ENCODE data around the gene SLC44A1.

Gene SLC44A1

DNA sequence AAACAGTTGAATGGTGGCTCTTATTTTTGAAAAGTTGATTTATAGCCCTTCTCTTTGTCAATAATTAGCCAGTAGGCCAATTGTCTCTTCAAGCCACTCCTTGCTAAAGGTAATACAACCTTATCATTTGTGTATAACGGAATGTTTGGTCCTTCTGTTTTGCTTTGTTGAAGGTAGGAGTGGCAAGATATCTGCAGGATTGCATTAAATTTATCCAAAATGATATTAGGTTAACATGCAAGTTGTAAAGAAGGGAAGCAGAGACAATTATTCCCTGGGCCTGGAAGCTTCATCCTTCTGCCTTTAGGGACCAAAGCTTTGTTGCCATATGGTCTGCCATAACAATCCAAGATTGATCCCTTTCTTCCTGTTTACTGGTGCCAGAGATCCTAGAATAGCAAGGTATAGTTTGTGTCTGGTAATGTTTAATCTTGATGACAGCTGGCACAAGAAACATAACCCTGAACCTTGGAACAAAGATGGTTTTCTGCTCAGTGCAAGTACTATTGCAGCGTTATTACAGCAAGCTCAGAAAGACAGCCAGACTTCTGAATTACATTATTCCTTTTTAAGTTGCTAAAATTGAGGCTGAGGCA lies 187.9 kb downstream of the SLC44A1 start:
- no peak for DNase-seq (ENCODE audit: low spot score)

DNA sequence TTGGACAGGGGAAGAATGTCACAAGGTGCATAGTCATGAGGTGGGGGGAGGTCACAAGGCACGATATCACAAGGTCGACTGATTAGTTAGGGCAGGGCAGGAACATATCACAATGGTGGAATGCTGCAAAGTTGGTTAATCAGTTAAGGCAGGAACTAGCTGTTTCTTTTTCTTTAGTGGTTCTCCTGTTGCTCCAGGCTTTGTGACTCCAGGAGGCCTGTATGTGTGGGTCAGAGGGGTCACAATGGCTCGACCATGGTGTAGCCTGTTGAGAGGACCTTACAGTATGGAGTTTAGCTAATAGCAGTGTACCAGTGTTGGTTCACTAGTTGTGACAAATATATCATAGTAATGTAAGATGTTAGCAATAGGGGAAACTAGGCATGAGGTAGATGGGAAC lies 191.0 kb downstream of the SLC44A1 start:
- DNase-seq (ENCODE audit: low spot score): no peak

DNA sequence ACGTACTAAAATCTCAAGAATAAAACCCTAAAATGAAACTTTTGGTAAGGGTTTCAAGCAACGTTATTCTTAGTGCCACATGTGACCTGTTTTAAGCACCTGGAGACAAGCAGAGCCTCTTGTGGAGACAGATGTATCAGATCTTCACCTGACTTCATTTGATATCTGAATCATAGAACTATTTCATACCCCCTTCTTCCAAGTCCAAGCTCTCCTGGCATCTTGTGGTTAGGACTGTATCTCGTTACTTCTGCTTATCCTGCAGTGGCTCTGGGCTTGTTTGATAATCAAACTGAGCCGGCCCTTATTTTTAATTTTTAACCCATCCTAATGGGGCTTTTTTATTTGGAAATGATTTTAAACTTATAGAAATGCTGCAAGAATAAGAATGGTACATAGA lies 192.3 kb downstream of the SLC44A1 start:
- DNase-seq (ENCODE audit: low spot score): no peak

DNA sequence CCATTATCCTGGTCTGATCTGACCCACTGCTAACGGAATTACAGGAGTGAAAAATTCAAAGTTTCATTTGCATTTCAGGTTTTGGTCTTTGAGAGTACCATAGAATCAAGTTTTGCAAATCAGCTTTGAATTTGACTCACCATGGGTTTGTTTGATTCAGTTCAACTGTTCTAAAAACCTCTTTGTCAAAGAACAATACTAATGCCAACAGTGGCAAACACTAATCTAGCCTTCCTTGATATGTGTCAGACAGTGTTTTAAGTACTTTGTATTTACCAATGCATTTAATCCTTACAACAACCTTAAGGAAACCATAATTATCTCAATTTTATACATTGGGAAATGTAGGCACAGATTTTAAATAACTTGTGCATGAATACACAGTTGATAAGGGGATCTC lies 193.3 kb downstream of the SLC44A1 start:
- DNase-seq (ENCODE audit: low spot score): no peak

DNA sequence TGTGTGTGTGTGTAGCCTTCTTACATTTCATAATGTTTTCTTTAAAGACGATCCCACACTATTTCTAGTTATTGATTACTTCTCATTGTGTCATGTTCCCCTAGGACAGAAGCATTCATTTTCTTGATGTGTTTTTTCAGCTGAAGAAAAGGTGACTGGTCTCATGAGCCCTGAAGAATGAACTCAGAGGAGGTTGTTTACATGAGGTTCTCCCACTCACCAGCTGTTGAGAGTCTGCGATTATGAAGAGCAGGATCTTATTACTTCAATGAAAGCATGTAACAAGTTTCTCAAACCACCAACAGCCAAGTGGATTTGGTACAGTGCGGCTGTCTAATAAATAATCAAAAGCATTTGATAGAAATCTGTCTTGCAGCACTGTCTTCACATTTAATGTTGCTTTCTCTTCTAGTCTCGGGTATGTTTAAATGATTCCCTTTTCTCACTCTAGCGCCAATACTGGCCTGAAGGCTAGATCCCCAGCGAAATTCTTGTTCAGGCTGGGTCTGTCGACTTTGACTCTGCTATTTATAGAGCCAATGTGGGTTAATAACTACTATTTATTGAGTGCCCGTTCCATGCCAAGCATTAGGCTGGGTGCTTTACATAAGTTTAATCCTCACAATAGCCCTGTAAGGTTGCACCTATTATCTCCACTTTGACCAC lies 193.8 kb downstream of the SLC44A1 start:
- no peak for DNase-seq (ENCODE audit: low spot score)

DNA sequence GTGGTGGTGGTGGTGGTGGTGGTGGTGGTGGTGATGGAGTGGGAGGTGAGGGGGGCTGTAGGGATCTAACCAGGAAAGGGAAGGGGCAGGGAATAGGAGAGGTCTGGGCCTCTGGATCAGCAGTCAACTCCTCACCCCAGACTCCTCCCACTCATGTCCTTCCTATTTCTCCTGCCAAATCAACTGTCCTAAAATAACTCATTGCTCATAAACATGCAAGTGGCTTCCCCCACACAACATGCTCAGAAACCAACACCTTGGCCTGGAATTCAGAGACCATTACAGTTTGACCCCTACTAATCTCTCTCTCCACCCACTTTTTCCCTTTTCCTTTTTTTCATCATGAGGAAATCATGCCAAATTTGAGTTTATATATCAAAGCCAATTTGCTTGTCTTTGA lies 195.0 kb downstream of the SLC44A1 start:
- no peak for DNase-seq (ENCODE audit: low spot score)

DNA sequence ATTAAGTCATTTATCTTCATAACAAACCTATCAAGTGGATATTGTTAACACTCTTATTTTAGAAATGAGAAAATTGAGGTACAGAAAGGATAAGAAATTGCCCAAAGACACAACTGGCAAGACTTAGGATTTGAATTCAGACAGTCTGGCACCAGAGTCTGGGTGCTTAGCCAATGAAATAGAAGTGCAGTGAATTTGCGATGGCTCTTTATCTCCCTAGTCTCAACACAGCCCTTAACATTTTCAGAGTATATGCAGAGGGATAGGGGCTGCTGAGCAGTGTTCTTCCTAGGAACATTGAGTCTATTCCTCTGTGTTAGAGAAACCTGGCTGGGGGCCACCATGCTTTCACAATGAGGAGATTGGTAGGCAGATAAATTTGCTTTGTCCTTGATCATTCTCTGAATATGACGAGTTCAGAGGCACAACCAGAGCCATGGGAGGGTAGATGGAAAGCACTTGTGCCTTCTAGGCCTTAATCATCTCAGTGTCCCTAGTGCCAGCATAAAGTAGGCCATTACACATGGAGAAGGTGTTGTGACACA lies 197.2 kb downstream of the SLC44A1 start:
- DNase-seq (ENCODE audit: low spot score): no peak

DNA sequence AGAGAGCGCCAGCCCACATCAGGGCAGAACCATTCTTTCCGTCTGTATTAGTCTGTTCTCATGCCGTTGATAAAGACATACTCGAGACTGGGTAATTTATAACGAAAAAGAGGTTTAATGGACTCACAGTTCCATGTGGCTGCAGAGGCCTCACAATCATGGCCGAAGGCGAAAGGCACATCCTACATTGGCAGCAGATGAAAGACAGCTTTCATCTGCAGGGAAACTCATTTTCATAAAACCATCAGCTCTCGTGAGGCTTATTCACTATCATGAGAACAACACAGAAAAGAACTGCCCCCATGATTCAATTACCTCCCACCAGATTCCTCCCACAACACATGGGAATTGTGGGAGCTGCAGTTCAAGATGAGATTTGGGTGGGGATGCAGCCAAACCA lies 198.7 kb downstream of the SLC44A1 start:
- DNase-seq (ENCODE audit: low spot score): no peak

DNA sequence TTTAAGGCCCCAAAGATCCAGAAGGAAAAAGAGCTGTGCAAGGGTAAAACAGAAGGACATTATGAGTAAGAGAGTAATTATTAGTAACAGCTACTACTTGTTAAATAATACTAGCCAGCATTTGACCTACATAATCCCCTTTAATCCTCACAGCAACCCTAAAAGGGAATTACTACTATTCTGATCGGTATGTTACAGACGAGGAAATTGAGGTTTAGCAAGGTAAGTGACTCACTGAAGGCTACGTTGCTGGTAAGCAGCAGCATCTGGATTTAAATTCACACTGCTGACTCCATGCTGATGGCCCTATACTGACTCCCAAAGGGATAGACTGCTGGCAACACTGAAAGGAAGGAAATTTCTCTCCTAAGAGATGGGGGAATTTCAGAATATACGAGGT lies 199.7 kb downstream of the SLC44A1 start:
- no peak for DNase-seq (ENCODE audit: low spot score)

DNA sequence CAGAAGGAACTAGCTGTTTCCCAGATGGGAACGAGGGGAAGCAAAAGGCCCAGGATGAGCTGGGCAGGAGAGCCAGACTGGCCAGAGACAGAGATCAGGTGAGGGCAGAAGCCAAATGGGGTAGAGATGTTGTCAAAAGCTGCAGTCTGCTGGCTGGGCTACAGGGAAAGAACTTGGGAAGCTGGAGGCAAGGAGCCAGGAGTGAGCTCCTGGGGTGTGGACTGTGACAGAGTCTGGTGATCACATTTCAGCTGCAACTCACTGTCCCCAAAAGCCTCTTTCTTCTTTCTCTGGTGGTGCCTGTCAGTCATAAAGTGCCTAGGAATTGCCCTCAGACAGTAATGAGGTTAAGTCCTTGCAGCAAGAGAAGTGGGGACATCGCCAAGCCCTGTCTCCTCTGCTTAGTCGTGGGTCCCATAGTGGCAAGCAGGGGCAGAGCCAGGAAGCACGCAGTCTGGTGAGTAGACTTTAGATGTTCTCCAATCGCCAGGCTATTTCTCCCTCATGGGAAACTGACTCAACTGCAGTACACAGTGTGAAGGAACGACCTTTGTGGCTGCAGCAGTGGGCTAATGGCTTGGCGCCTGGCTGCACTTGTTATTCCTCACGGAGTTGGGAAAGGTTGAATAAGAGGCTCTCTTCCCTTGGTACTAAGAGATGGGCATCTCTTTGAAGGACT lies 200.9 kb downstream of the SLC44A1 start:
- DNase-seq (ENCODE audit: low spot score): no peak

DNA sequence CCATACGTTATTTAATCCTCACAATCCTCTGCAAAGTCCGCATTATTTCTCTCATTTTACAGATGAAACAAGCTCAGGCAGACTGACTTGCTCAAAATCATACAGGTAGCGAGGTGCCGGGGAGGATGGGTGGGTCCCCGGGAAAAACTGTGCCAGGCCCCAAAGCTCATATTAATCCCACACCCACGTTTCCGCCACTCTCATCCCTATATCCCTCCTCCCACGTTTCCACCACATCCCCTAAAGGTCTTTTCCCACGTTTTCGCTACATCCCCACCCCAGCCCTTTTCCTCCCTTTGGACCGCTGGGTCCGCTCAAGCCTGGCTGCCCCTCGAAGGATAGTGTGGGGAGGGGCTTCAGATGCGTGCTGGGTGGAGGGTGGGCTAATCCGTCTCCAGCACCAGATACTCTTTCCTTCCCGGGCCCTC lies 202.9 kb downstream of the SLC44A1 start:
- no peak for DNase-seq (ENCODE audit: low spot score)

DNA sequence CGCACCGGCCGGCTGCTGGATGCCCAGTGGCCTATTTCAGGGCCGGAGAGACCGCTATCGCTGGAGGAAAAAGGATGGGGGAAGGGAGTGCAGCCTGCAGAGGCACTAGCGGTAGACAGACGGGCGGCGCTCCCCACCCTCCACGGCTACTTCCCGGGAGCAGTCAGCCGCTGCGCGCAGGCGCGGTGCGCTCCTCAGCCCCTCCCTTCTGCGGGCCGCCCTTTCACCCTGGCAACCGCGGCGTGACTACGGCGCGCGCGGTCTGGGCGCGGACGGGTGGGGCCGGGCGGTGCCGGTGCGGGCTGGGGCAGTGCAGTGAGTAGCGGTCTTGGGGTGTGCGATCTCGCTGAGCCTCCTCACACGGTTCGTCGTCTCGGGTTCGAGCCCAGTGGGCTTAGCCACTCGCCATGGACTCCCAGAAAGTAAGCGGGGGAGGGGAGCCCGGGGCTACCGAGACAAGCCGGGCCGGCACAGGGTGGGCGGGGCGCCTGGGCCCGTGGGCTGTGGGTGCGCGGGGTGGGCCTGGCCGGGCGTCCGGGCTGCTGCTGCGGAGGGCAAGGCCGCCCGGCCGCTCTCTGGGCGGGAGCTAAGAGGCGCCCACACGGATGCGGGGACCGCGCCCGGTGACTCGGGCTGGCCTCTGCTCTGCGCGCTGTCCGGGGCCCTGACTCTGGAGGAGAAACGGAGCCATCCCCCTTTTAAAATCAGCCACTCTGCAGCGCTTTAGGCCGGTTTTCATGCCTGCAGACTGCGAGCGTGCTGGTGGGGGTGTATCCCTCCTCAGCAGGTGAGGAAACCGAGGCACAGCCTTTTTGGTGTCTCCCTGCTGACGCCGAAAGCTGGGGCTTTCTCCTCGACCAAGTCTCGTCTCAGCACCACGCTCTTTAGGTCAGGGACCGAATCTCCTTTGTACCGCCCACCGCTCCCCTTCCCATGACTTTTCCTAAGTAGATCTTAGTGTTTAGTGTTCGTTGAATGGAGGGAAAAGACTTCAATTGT lies 203.7 kb downstream of the SLC44A1 start, which contains the start of gene FSD1L:
Gene FSD1L, plus strand, starts transcription at position 221 of the 999 bp plus-strand sequence. Its CDS starts 187 bp downstream, at position 408.
- peak; percentile 89 for DNase-seq (ENCODE audit: low spot score)

DNA sequence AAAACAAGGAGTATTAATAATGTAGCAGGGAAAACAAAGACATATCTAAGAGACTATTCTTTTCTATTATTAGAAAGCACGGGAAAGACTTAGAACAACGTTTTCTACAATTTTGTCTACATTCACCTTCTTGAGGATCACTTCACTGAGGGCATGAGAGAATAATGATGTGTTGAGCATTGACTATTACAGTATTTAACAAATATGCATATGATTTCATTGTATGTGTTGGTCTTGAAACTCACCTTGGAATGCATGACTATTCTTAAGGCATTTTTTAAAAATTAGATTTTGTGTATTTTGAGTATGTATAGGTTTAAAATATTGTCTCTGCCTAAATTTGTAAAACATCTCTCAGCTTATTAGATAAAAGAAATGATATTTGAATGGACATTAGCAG lies 204.6 kb downstream of the SLC44A1 start:
- no peak for DNase-seq (ENCODE audit: low spot score)

DNA sequence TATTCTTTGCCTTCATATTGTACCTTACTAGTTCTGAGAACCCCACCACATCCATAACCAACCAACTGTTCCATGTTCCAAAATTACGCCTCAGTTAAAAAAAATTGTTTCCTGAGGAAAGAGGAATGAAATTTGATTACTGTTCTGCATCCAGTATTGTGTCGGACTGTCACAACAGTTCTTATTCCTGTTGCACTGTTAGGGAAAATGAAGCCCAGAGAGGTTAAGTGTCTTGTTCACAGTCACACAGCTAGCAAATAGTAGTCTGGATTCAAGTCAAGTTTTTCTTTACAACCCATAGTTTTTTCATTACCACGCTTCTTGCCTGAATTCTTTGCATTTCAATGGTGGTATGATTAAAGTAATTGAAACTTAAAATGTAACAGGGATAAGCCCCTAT lies 207.7 kb downstream of the SLC44A1 start:
- DNase-seq (ENCODE audit: low spot score): no peak

DNA sequence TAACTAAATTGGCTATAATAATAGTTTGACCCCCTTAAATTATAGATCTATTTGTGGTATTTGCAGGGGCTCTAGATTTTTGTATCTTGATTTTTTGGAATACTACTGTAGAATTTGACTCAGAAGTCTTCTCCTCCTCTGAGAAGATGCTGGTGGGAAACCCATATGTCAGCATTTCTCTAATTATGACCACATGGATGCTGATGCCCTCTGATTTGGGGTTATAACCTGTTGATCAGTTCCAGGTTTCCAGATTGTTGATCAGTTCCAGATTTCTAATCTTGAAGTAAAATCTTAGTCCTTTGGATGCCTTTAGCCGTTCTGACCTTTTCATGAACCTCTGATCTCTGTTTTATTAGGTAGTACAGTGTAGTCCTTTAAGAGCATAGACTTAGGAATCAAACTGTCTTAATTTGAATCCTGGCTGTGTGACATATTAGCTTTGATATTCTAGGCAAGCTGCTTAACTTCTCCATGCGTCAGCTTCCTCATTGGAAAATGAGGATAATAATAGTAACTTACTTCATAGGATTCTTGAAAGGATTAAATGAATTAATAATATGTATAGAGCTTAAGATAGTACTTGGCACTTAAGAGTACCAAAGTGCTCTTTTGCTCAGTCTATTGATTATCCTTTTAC lies 211.5 kb downstream of the SLC44A1 start:
- no peak for DNase-seq (ENCODE audit: low spot score)

DNA sequence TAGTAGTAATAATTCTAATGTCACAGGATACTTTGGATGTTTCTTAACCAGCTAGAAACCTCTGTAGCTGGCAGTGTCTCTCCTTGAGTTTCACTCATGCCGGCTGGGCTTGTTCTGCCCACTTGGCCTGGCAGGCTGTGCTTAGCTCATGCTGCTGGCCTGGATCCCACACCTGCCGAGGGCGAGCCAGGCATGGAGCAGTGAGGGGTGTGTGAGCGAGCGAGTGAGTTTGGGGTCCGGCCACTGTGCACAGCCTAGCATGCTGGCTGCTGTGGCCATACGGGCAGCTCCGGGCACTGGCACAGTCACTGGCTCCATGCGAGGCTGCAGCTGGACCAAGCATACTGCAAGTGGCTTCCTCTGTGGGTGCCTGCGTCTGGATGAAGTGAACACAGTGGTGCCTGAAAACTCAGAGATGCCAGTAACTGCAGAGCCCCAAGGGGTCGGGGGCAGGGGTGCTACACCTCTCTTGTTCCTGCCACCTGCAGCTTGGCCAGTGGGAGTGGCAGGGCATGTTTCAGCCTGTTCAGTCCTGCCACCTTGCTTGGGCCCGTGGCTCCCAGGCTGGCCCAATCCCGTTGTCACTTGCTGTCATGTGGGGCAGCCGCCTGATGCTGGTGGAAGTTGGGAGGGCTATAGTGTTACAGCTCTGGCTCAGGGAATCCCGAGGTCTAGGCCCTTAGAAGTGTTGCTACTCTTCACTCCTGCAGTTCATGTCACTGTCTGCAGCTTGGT lies 213.3 kb downstream of the SLC44A1 start:
- no peak for DNase-seq (ENCODE audit: low spot score)

DNA sequence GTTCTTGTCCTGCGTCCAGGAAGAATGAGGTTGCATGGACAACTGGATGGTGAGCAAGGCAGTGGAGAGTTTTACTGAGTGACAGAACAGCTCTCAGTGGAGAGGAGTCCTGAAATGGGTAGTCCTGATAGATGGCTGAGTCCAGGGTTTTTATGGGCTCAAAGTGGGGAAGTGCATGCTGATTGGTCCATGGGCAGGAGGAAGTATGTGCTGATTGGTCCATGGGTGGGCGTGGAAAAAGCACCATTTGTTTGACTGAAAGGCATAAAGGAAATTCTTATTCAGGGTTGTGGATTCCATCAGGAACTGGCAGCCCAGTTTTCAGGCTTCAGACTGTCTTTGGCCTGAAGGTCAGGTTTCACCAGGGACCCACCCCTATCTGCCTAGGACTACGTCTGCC lies 214.0 kb downstream of the SLC44A1 start:
- DNase-seq (ENCODE audit: low spot score): no peak

DNA sequence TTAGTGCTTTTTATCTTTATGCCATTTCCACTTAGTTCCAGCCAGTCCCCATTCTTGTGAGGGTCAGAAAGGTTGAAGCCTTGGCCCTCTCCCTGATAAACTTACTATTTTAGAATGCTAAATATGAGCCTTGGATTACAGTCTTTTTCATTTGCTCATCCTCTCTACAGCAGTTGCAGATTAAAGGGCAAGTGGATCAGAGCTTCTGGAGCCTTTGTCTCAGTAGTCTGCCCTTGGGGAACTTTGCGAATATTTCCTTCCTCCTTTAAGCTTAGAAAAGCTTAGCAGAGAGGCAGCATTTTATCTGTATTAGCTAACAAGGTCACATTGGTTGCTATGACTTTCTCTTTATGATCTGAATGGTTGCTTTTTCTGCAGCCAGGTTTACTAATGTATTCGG lies 214.9 kb downstream of the SLC44A1 start:
- DNase-seq (ENCODE audit: low spot score): no peak

DNA sequence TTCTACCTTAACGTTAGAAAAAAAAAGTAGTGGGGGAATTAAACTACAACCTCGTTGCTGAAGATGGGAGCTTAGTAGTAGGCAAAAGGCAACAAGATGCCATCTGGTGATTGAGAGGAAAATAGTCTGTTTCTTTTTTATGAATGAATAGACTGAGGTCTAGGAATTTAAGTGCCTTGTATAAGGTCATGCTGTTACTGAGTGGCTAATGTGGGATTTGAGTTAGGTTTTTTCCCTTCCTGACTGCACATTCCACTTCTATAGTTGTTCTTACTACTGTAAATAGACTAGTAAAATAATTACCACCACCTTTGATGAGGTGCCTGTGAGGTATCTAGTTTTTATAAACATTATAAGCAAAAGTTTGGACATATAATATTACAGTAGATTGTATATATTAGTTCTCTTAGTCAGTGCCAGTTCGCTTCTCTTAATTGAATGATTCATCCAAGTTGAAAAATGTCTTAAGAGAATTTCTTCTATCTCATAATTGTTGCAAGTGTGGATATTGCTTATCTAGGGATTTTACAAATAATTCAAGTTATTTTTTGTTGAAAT lies 222.5 kb downstream of the SLC44A1 start:
- no peak for DNase-seq (ENCODE audit: low spot score)

DNA sequence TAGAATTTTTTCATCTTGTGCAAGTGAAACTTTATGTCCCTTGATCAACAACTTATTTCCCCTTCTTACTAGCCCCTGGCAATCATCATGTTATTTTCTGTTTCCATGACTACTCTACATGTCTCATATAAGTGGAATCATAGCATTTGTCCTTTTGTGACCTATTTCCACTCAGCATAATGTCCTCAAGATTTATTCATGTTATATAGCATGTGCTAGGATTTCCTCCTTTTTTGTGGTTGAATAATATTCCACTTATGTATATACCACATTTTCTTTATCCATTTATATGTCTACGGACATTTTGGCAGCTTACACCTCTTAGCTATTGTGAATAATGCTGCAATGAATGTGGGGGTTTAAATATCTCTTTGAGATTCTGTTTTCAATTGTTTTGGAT lies 224.4 kb downstream of the SLC44A1 start:
- DNase-seq (ENCODE audit: low spot score): no peak
